Measurements from ENCODE around the gene TNK1.

Gene TNK1

GRCh38 chr17:7410634-7411426, 29.9 kb downstream of the TNK1 start:
- DNase-seq (ENCODE audit: low read depth, low spot score), result no peak

- DNase-seq (ENCODE audit: low read depth, low spot score), result no peak
These were observed 30.5 kb downstream of the TNK1 start for GRCh38 chr17:7411427-7411750.

GRCh38 chr17:7413346-7413985, 32.6 kb downstream of the TNK1 start:
- no peak for DNase-seq (ENCODE audit: low read depth, low spot score)

- DNase-seq (ENCODE audit: low read depth, low spot score), result no peak
These were observed 33.9 kb downstream of the TNK1 start for GRCh38 chr17:7414837-7415236.

- DNase-seq (ENCODE audit: low read depth, low spot score), result no peak
These were observed 34.9 kb downstream of the TNK1 start for GRCh38 chr17:7415784-7416183.

GRCh38 chr17:7416323-7416722, 35.4 kb downstream of the TNK1 start:
- DNase-seq (ENCODE audit: low read depth, low spot score), result no peak

GRCh38 chr17:7417056-7417655, 36.3 kb downstream of the TNK1 start:
- DNase-seq (ENCODE audit: low read depth, low spot score), result no peak

GRCh38 chr17:7418472-7419152, 37.7 kb downstream of the TNK1 start:
- DNase-seq (ENCODE audit: low read depth, low spot score), result no peak

GRCh38 chr17:7419819-7420610, 39.1 kb downstream of the TNK1 start, which contains the start of gene SPEM1:
TSS of gene SPEM1 (plus strand) at chr17:7420324. CDS start at chr17:7420385, 61 bp downstream.
- DNase-seq (ENCODE audit: low read depth, low spot score), result no peak

GRCh38 chr17:7421186-7421585, 40.3 kb downstream of the TNK1 start:
- DNase-seq (ENCODE audit: low read depth, low spot score), result no peak

- DNase-seq (ENCODE audit: low read depth, low spot score), result no peak
These were observed 42.8 kb downstream of the TNK1 start for GRCh38 chr17:7423679-7424078.

- DNase-seq (ENCODE audit: low read depth, low spot score), result no peak
These were observed 44.4 kb downstream of the TNK1 start, which contains the start of gene SPEM2 for GRCh38 chr17:7425316-7425715. TSS of gene SPEM2 (plus strand) at chr17:7425616. CDS start at chr17:7425689, 73 bp downstream.

GRCh38 chr17:7425756-7426155, 44.9 kb downstream of the TNK1 start:
- DNase-seq (ENCODE audit: low read depth, low spot score), result no peak

GRCh38 chr17:7426203-7426863, 45.4 kb downstream of the TNK1 start:
- no peak for DNase-seq (ENCODE audit: low read depth, low spot score)

GRCh38 chr17:7426896-7427489, 46.1 kb downstream of the TNK1 start:
- DNase-seq (ENCODE audit: low read depth, low spot score), result no peak

- DNase-seq (ENCODE audit: low read depth, low spot score), result no peak
These were observed 46.7 kb downstream of the TNK1 start for GRCh38 chr17:7427549-7427948.

- DNase-seq (ENCODE audit: low read depth, low spot score), result no peak
These were observed 47.7 kb downstream of the TNK1 start, which contains the start of gene SPEM3 for GRCh38 chr17:7428557-7428956. TSS of gene SPEM3 (plus strand) at chr17:7428857. CDS start at chr17:7428903, 46 bp downstream.

GRCh38 chr17:7429722-7430121, 48.8 kb downstream of the TNK1 start:
- DNase-seq (ENCODE audit: low read depth, low spot score), result no peak

- no peak for DNase-seq (ENCODE audit: low read depth, low spot score)
These were observed 50.3 kb downstream of the TNK1 start for GRCh38 chr17:7431231-7431630.

- DNase-seq (ENCODE audit: low read depth, low spot score), result no peak
These were observed 51.4 kb downstream of the TNK1 start for GRCh38 chr17:7432296-7432695.

Data from iPS DF 19.7 (cell line).